Naive thymus-derived CD4-positive, alpha-beta T cell (primary cell): ENCODE measurements around the gene DEFB132. TPM values are rescaled to one million over a fixed set of nuclear protein-coding genes. Genes with fewer than 3 reads are reported as not detected.

Experiments
- ATAC-seq: fragments of 150-1000 bp; cut with Tn5 transposase; 2 replicates; pipeline ENCODE4 v1.10.0; 2021; ENCODE audit warnings: mild to moderate bottlenecking, moderate library complexity
- CTCF ChIA-PET: fragments of 350-600 bp; sonication (Branson Sonifier 250); formaldehyde crosslinking; loops from one replicate; lab custom pipeline; 2021; ENCODE audit warnings: antibody characterized with exemption; lab: Charles Lee
- POLR2A ChIA-PET: fragments of 350-600 bp; sonication (Branson Sonifier 250); formaldehyde crosslinking; loops from one replicate; lab custom pipeline; 2021; ENCODE audit warnings: antibody characterized with exemption, inconsistent platforms; lab: Charles Lee
- DNase-seq, 9 donors: peaks; one replicate each; pipeline versions ENCODE4 v3.0.0 to v3.0.0-alpha.2; 2020 to 2022; ENCODE audit warnings: mixed read lengths in 1 of 9
- H3K27ac ChIP-seq: one replicate; pipeline ENCODE4 v1.7.0; 2013; ENCODE audit warnings: mild to moderate bottlenecking, low read depth, low read length, moderate library complexity
- H3K27me3 ChIP-seq, 2 donors: one replicate each; pipeline ENCODE4 v1.7.0; 2013; ENCODE audit warnings: low read length in 2 of 2, mild to moderate bottlenecking in 2 of 2, moderate library complexity in 2 of 2; ENCODE audit not compliant: control insufficient read depth in 2 of 2, insufficient read depth in 2 of 2
- H3K36me3 ChIP-seq, 3 experiments: 1 replicate in 2 of 3; 2 replicates in 1 of 3; pipeline ENCODE4 v1.7.0; 2013; ENCODE audit warnings: low read length in 3 of 3, mild to moderate bottlenecking in 3 of 3, moderate library complexity in 1 of 3; ENCODE audit not compliant: insufficient read depth in 3 of 3, control insufficient read depth in 2 of 3
- H3K4me1 ChIP-seq, 2 donors: one replicate each; pipeline ENCODE4 v1.7.0; 2013; ENCODE audit warnings: low read length in 2 of 2, mild to moderate bottlenecking in 2 of 2, moderate library complexity in 1 of 2; ENCODE audit not compliant: control insufficient read depth in 2 of 2, insufficient read depth in 2 of 2
- H3K4me3 ChIP-seq: 2 replicates; pipeline ENCODE4 v1.7.0; 2013; ENCODE audit warnings: mild to moderate bottlenecking, low read length
- H3K9me3 ChIP-seq, 3 experiments: 1 replicate in 2 of 3; 2 replicates in 1 of 3; pipeline ENCODE4 v1.7.0; 2013; ENCODE audit warnings: low read length in 3 of 3; ENCODE audit not compliant: control insufficient read depth in 2 of 3
- H3K27ac Mint-ChIP-seq, 9 donors: one replicate each; pipeline ENCODE4 v1.8.0; 2020 to 2022; ENCODE audit warnings: mixed read lengths in 9 of 9, mild to moderate bottlenecking in 8 of 9, moderate library complexity in 5 of 9, inconsistent platforms in 2 of 9
- H3K27me3 Mint-ChIP-seq, 5 donors: one replicate each; pipeline ENCODE4 v1.8.0; 2021 to 2022; ENCODE audit warnings: mixed read lengths in 5 of 5, mild to moderate bottlenecking in 1 of 5
- H3K36me3 Mint-ChIP-seq, 5 donors: one replicate each; pipeline ENCODE4 v1.8.0; 2020 to 2022; ENCODE audit warnings: mixed read lengths in 5 of 5, mild to moderate bottlenecking in 3 of 5, inconsistent platforms in 1 of 5
- H3K4me1 Mint-ChIP-seq, 7 donors: one replicate each; pipeline ENCODE4 v1.8.0; 2020 to 2022; ENCODE audit warnings: mixed read lengths in 7 of 7, mild to moderate bottlenecking in 3 of 7, inconsistent platforms in 1 of 7
- H3K4me3 Mint-ChIP-seq, 10 donors: one replicate each; pipeline ENCODE4 v1.8.0; 2020 to 2022; ENCODE audit warnings: mild to moderate bottlenecking in 10 of 10, mixed read lengths in 10 of 10, moderate library complexity in 6 of 10, inconsistent platforms in 2 of 10
- H3K9me3 Mint-ChIP-seq, 11 donors: one replicate each; pipeline ENCODE4 v1.8.0; 2020 to 2022; ENCODE audit warnings: mixed read lengths in 11 of 11, mild to moderate bottlenecking in 4 of 11, inconsistent platforms in 1 of 11, moderate library complexity in 1 of 11
- intact Hi-C, 2 donors: fragments of 100-400 bp; cut with micrococcal nuclease; formaldehyde crosslinking; loops; one replicate each; pipeline ENCODE4 v1.15.1; 2023
- polyA plus RNA-seq, 2 donors: library from polyadenylated mRNA; unstranded; fragments of 300-500 nt; fragmentation: Illumina TruSeq; gene quantifications; one replicate each; pipeline ENCODE4 v1.2.3, GENCODE V29; 2021
- total RNA-seq, 6 experiments: library from RNA in 5 of 6; stranded (reverse) in 5 of 6; gene quantifications; 1 replicate in 5 of 6; 2 replicates in 1 of 6; pipeline ENCODE4 v1.2.3 and lab custom pipeline; 2021 to 2026

DEFB132 gene
- total and polyA plus RNA-seq, 7 experiments from 2014 or later: not detected

DNA sequence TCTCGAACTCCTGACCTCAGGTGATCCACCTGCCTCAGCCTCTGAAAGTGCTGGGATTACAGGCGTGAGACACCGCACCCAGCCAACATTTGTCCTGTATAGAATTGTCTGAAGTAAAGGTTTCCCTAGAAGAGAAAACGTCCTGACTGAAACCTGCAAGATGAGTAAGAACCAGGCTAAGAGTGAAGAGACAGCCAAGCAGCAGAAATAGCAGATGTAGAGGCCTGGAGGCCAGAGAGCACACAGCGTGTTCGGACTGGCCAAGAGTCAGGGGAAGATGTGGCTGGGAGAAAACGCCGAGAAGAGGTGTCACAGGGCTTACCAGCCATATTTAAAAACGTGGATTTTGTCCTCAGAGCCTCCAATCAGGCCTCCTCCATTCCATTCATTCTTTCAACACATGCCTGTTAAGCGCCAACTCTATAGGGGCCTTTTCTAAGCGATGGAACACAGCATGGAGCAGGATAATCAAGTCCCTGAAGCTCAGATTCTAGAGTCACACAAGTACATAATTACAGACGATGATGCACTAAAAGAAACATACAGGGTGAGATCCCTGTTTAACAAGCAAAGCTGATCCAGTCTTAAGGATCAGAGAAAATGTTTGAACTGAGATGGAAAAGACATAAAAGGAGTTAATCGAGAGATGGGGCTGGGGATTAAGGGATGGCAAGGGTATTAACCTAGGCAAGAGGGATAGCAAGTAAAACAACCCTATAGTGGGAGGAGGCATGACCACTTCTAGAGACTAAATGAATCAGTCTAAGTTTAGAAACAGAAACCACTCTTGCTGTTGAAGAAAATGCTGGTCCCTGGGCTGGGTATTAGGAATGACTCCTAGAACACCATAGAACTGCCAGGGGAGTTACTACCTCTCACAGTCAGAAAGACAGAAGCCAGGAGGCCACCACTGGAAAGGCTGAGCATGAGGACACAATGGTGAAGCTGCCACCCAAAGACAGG lies 44.6 kb downstream of the DEFB132 start:
- H3K27ac ChIP-seq: no peak overlapping the region
- intact Hi-C loops: no loop called here
- Mint-ChIP-seq H3K4me1 (peaks cover 21 to 35% (median 25%) of the 10 kb centered on the region in 7 donors), H3K27ac (peak overlapping the region in 3 of 9 donors; percentile 3 to 51 (median 14)), H3K36me3 (peaks cover 0 to 23% (median 0%) of the 10 kb centered on the region in 5 donors), H3K4me3 (no peak overlapping the region), H3K9me3 (peaks cover 0 to 3% (median 0%) of the 10 kb centered on the region in 11 donors), H3K27me3 (peaks cover 0 to 2% (median 0%) of the 10 kb centered on the region in 5 donors)
- CTCF ChIA-PET: no interaction called here
- H3K27me3 ChIP-seq: no peaks in the 10 kb centered on the region
- peaks cover 14 to 18% of the 10 kb centered on the region in 2 donors for H3K4me1 ChIP-seq
- no peak for DNase-seq
- no peak for ATAC-seq
- H3K9me3 ChIP-seq: no peaks in the 10 kb centered on the region
- POLR2A ChIA-PET: interaction anchor here (0.8 to 1.6 kb wide), 3 partner anchors 21 to 26 kb away, joined by 3 to 4 read pairs (median 3); partner anchors contain the start of gene SOX12
- H3K36me3 ChIP-seq: peaks cover 0 to 12% (median 0%) of the 10 kb centered on the region in 3 experiments
- no peak overlapping the region for H3K4me3 ChIP-seq

GRCh38 chr20:305745-306144 lies 48.2 kb downstream of the DEFB132 start:
- Histone ChIP-seq H3K36me3 (peaks cover 0 to 7% (median 0%) of the 10 kb centered on the region in 3 experiments), H3K4me1 (peaks cover 0 to 16% of the 10 kb centered on the region in 2 donors), H3K27me3 (no peaks in the 10 kb centered on the region), H3K4me3 (no peak overlapping the region), H3K27ac (no peak overlapping the region), H3K9me3 (no peaks in the 10 kb centered on the region)
- H3K27me3 Mint-ChIP-seq: no peaks in the 10 kb centered on the region
- DNase-seq (no peak), ATAC-seq (no peak)
- H3K4me1 Mint-ChIP-seq: peaks cover 15 to 26% (median 19%) of the 10 kb centered on the region in 7 donors
- intact Hi-C loops: no loop called here
- H3K9me3 Mint-ChIP-seq: no peaks in the 10 kb centered on the region
- peak overlapping the region in 1 of 9 donors; percentile 43 for H3K27ac Mint-ChIP-seq
- peaks cover 0 to 3% (median 0%) of the 10 kb centered on the region in 5 donors for H3K36me3 Mint-ChIP-seq
- no peak overlapping the region for H3K4me3 Mint-ChIP-seq
- POLR2A ChIA-PET: no interaction called here
- CTCF ChIA-PET: no interaction called here

- Histone ChIP-seq H3K4me3 (no peak overlapping the region), H3K27me3 (no peaks in the 10 kb centered on the region), H3K36me3 (no peaks in the 10 kb centered on the region), H3K4me1 (peaks cover 0 to 18% of the 10 kb centered on the region in 2 donors), H3K27ac (no peak overlapping the region), H3K9me3 (no peaks in the 10 kb centered on the region)
- Mint-ChIP-seq H3K36me3 (no peaks in the 10 kb centered on the region), H3K27ac (no peak overlapping the region), H3K4me3 (no peak overlapping the region), H3K27me3 (peaks cover 0 to 3% (median 0%) of the 10 kb centered on the region in 5 donors), H3K4me1 (peaks cover 11 to 25% (median 22%) of the 10 kb centered on the region in 7 donors), H3K9me3 (no peaks in the 10 kb centered on the region)
- no peak for DNase-seq
- ChIA-PET CTCF (interaction anchor here (0.7 to 0.9 kb wide), 2 partner anchors 16 to 23 kb away, joined by 3 read pairs; no protein-coding TSS in a partner anchor), POLR2A (interaction anchor here (2.5 to 3.4 kb wide), 2 partner anchors 10 to 17 kb away, joined by 13 to 38 read pairs; partner anchors contain the start of genes SOX12 and ZCCHC3)
- intact Hi-C loops: loop anchor here in 1 of 2 donors (1.0 kb wide), 1 partner anchor 9 kb away; no protein-coding TSS in a partner anchor
- ATAC-seq: no peak
These were observed 51.0 kb downstream of the DEFB132 start for GRCh38 chr20:308427-309038.

GRCh38 chr20:309306-309840 lies 51.8 kb downstream of the DEFB132 start:
- H3K4me1 ChIP-seq: peaks cover 0 to 18% of the 10 kb centered on the region in 2 donors
- CTCF ChIA-PET: interaction anchor here (0.9 to 1.9 kb wide), 2 partner anchors 11 to 22 kb away, joined by 3 to 7 read pairs; no protein-coding TSS in a partner anchor
- H3K9me3 ChIP-seq: no peaks in the 10 kb centered on the region
- peak overlapping the region; percentile 33 to 86 (median 80) for H3K4me3 Mint-ChIP-seq
- DNase-seq (peak in 1 of 9 donors; percentile 6), ATAC-seq (no peak)
- no peaks in the 10 kb centered on the region for H3K9me3 Mint-ChIP-seq
- H3K36me3 Mint-ChIP-seq: no peaks in the 10 kb centered on the region
- no peak overlapping the region for H3K4me3 ChIP-seq
- no peak overlapping the region for H3K27ac ChIP-seq
- peaks cover 11 to 25% (median 22%) of the 10 kb centered on the region in 7 donors for H3K4me1 Mint-ChIP-seq
- POLR2A ChIA-PET: interaction anchor here (2.5 to 3.4 kb wide), 2 partner anchors 11 to 16 kb away, joined by 13 to 38 read pairs; partner anchors contain the start of genes SOX12 and ZCCHC3
- H3K36me3 ChIP-seq: no peaks in the 10 kb centered on the region
- H3K27me3 Mint-ChIP-seq: peaks cover 0 to 3% (median 0%) of the 10 kb centered on the region in 5 donors
- no peaks in the 10 kb centered on the region for H3K27me3 ChIP-seq
- intact Hi-C loops: loop anchor here in 1 of 2 donors (1.0 kb wide), 1 partner anchor 10 kb away; no protein-coding TSS in a partner anchor
- peak overlapping the region; percentile 3 to 92 (median 41) for H3K27ac Mint-ChIP-seq

- Mint-ChIP-seq H3K9me3 (no peaks in the 10 kb centered on the region), H3K27me3 (peaks cover 0 to 3% (median 0%) of the 10 kb centered on the region in 5 donors), H3K36me3 (no peaks in the 10 kb centered on the region), H3K27ac (peak overlapping the region; percentile 37 to 92 (median 81)), H3K4me1 (peaks cover 11 to 25% (median 22%) of the 10 kb centered on the region in 7 donors), H3K4me3 (peak overlapping the region; percentile 81 to 90 (median 86))
- H3K27ac ChIP-seq: no peak overlapping the region
- H3K4me1 ChIP-seq: peaks cover 0 to 18% of the 10 kb centered on the region in 2 donors
- DNase-seq (peak; percentile 66 to 84 (median 78)), ATAC-seq (peak; percentile 100)
- POLR2A ChIA-PET: interaction anchor here (0.9 to 3.4 kb wide), 6 partner anchors 11 to 43 kb away, joined by 3 to 38 read pairs (median 4); partner anchors contain the start of genes SOX12 and ZCCHC3
- peak overlapping the region; percentile 40 for H3K4me3 ChIP-seq
- H3K9me3 ChIP-seq: no peaks in the 10 kb centered on the region
- H3K36me3 ChIP-seq: no peaks in the 10 kb centered on the region
- intact Hi-C loops: loop anchor here (1.0 kb wide), 4 partner anchors 11 to 15 kb away; partner anchors contain the start of genes SOX12 (in 1 of the 2) and ZCCHC3 (in 1 of the 2)
- no peaks in the 10 kb centered on the region for H3K27me3 ChIP-seq
- CTCF ChIA-PET: interaction anchor here (0.6 to 1.9 kb wide), 4 partner anchors 9 to 17 kb away, joined by 3 to 7 read pairs (median 4); no protein-coding TSS in a partner anchor
These were observed 52.5 kb downstream of the DEFB132 start for GRCh38 chr20:309841-310644.
